Lower leg skin (tissue), 4 donors: ENCODE measurements around the gene CEP63. TPM values are rescaled to one million over a fixed set of nuclear protein-coding genes. Genes with fewer than 3 reads are reported as not detected.

Experiments
- DNase-seq, 2 donors: peaks; one replicate each; pipeline ENCODE4 v3.0.0-alpha.2; 2019; ENCODE audit warnings: low spot score in 2 of 2
- H3K4me3 ChIP-seq: fragments of 200-600 bp; sonication (generic); 2 replicates; pipeline ENCODE4 v1.5.1; 2017; ENCODE audit warnings: mild to moderate bottlenecking, low read depth; ENCODE audit not compliant: poor library complexity, severe bottlenecking
- CTCF ChIP-seq, 3 donors: fragments of 450-650 bp; IDR thresholded peaks; one replicate each; pipeline ENCODE4 v1.5.1; 2016; ENCODE audit warnings: antibody characterized with exemption in 3 of 3, mild to moderate bottlenecking in 3 of 3, moderate library complexity in 2 of 3
- POLR2A ChIP-seq, 2 donors: fragments of 450-650 bp; IDR thresholded peaks; one replicate each; pipeline ENCODE4 v1.6.1; 2016 to 2017; ENCODE audit warnings: antibody characterized with exemption in 2 of 2, mild to moderate bottlenecking in 1 of 2, moderate library complexity in 1 of 2
- WGBS, 2 donors: methylation state at CpG; one replicate each; pipeline ENCODE4 v1.1.5; 2018; 5-methylcytosine and 5-hydroxymethylcytosine counted together
- intact Hi-C: fragments of 100-400 bp; cut with DNase I; formaldehyde crosslinking; loops from one replicate; pipeline ENCODE4 v1.15.0; 2023; ENCODE audit warnings: low total_unique reads
- total RNA-seq, 4 donors: library from RNA; depleted of rRNA; stranded (reverse); fragments of >200 nt; gene quantifications; one replicate each; pipeline ENCODE4 v1.1.0, GENCODE V29; 2016

Gene CEP63
- total RNA-seq, 4 donors from 2014 or later = 15.6 to 23.2 (median 18.1) TPM

- TF ChIP-seq CTCF (IDR thresholded peaks at IDR 0.05) (no peak), POLR2A (IDR thresholded peaks at IDR 0.05) (no peak)
- 73 to 78% methylated on average over 7 of the region's 7 CpGs for WGBS, 2 donors
- DNase-seq = no peak
- no peak overlapping the region for H3K4me3 ChIP-seq
- intact Hi-C loops = no loop called here
Observed at GRCh38 chr3:134483195-134483900, 2.5 kb upstream of the CEP63 start.

GRCh38 chr3:134485075-134485717 is 661 bp upstream of the CEP63 start:
- intact Hi-C loops = no loop called here
- TF ChIP-seq CTCF (IDR thresholded peaks at IDR 0.05) (no peak), POLR2A (IDR thresholded peaks at IDR 0.05) (no peak)

GRCh38 chr3:134486577-134487041 is 752 bp downstream of the CEP63 start:
- 1 to 2% methylated on average over 14 to 17 of the region's 17 CpGs for WGBS, 2 donors
- TF ChIP-seq POLR2A (IDR thresholded peaks at IDR 0.05) = no peak
- TF ChIP-seq CTCF (IDR thresholded peaks at IDR 0.05) = no peak
- DNase-seq = no peak
- intact Hi-C loops = no loop called here
- H3K4me3 ChIP-seq = peak overlapping the region; percentile 92

More at GRCh38 chr3:134485075-134485717, 661 bp upstream of the CEP63 start:
- peak overlapping the region; percentile 92 for H3K4me3 ChIP-seq
- 1% methylated on average over 24 of the region's 24 CpGs for WGBS, 2 donors
- peak in 1 of 2 donors; percentile 98 for DNase-seq

- TF ChIP-seq CTCF (IDR thresholded peaks at IDR 0.05) = no peak
- no peak for TF ChIP-seq POLR2A (IDR thresholded peaks at IDR 0.05)
- intact Hi-C loops = no loop called here
- WGBS, 2 donors = 45 to 48% methylated on average over 5 of the region's 5 CpGs
- DNase-seq = no peak
- no peak overlapping the region for H3K4me3 ChIP-seq
Observed at GRCh38 chr3:134487406-134487805, 1.5 kb downstream of the CEP63 start.

GRCh38 chr3:134494495-134494894 is 8.6 kb downstream of the CEP63 start:
- no peak overlapping the region for H3K4me3 ChIP-seq
- intact Hi-C loops = no loop called here
- DNase-seq = no peak
- 56 to 68% methylated on average over 5 of the region's 5 CpGs for WGBS, 2 donors
- TF ChIP-seq POLR2A (IDR thresholded peaks at IDR 0.05) = no peak
- no peak for TF ChIP-seq CTCF (IDR thresholded peaks at IDR 0.05)
